HepG2 (cell line): ENCODE data around the gene SLC35F3. TPM values are rescaled to one million over a fixed set of nuclear protein-coding genes. Genes with fewer than 3 reads are reported as not detected.

Experiments
- ATAC-seq: fragments of 200-7000 bp; cut with Tn5 transposase; 3 replicates; pipeline ENCODE4 v1.9.1; 2020; ENCODE audit warnings: mild to moderate bottlenecking, moderate library complexity
- BruUV-seq: library from RNA; stranded (reverse); fragments of 400-500 nt; replicated peaks from 2 replicates; lab custom pipeline; 2021; lab: Mats Ljungman, UMichigan
- CTCF ChIA-PET: fragments of 300-600 bp; formaldehyde crosslinking; extraction: SDS; loops from one replicate; lab custom pipeline; 2021; ENCODE audit warnings: low total read pairs, inconsistent platforms, low intra/inter-chr PET ratio; lab: Yijun Ruan, JAX
- POLR2A ChIA-PET: fragments of 350-600 bp; sonication (Branson Sonifier 250); formaldehyde crosslinking; loops from one replicate; lab custom pipeline; 2020; ENCODE audit warnings: antibody characterized with exemption, inconsistent platforms; lab: Yijun Ruan, JAX
- DNase-seq: peaks from one replicate; pipeline ENCODE4 v3.0.0-alpha.2; 2015; ENCODE audit warnings: low spot score
- FAIRE-seq: peaks from 3 replicates; lab custom pipeline; 2011; peaks lifted over from hg19 to GRCh38; lab: Jason Lieb, UNC
- H2AFZ ChIP-seq: one replicate; pipeline ENCODE4 v1.6.1; 2011; ENCODE audit warnings: low read length, inconsistent platforms
- H3K27ac ChIP-seq: fragments of 300-600 bp; 3 replicates; pipeline ENCODE4 v1.8.0; 2011; ENCODE audit warnings: mixed run types, mild to moderate bottlenecking, mixed read lengths, low read length, inconsistent platforms; ENCODE audit not compliant: insufficient read depth; ENCODE audit errors: extremely low read length
- H3K27me3 ChIP-seq, 2 experiments: fragments of 200-600 bp in 1 of 2; 2 replicates in 1 of 2; 3 replicates in 1 of 2; pipeline versions ENCODE4 v1.6.0 to v1.8.0; 2011; ENCODE audit warnings: low read length in 2 of 2, mild to moderate bottlenecking in 2 of 2, moderate library complexity in 2 of 2, inconsistent platforms in 1 of 2; ENCODE audit not compliant: insufficient read depth in 2 of 2, control insufficient read depth in 1 of 2
- H3K36me3 ChIP-seq, 2 experiments: fragments of 200-600 bp in 1 of 2; replicated peaks in 1 of 2; 2 replicates in 1 of 2; 3 replicates in 1 of 2; pipeline versions ENCODE4 v1.5.1 to v1.8.0; 2011; ENCODE audit warnings: low read length in 2 of 2, inconsistent platforms in 1 of 2; ENCODE audit not compliant: insufficient read depth in 2 of 2, control insufficient read depth in 1 of 2
- H3K4me1 ChIP-seq: 2 replicates; pipeline ENCODE4 v1.5.1; 2012; ENCODE audit warnings: low read length, inconsistent platforms; ENCODE audit not compliant: insufficient read depth
- H3K4me2 ChIP-seq: 2 replicates; pipeline ENCODE4 v1.6.0; 2011; ENCODE audit warnings: low read depth, low read length, inconsistent platforms
- H3K4me3 ChIP-seq, 3 experiments: fragments of 200-600 bp in 1 of 3; sonication (generic), shearing (Covaris generic) in 1 of 3; replicated peaks in 1 of 3; 2 replicates each; pipeline ENCODE4 v1.5.1; 2011 to 2016; ENCODE audit warnings: low read length in 3 of 3, inconsistent platforms in 2 of 3, low read depth in 2 of 3, mild to moderate bottlenecking in 2 of 3, control low read depth in 1 of 3, mixed read lengths in 1 of 3; ENCODE audit not compliant: insufficient read depth in 1 of 3
- H3K79me2 ChIP-seq: one replicate; pipeline ENCODE4 v1.6.1; 2011; ENCODE audit warnings: low read length, inconsistent platforms; ENCODE audit not compliant: insufficient read depth
- H3K9ac ChIP-seq: 2 replicates; pipeline ENCODE4 v1.6.0; 2011; ENCODE audit warnings: mild to moderate bottlenecking, low read depth, low read length, inconsistent platforms; ENCODE audit not compliant: insufficient read depth
- H3K9me3 ChIP-seq: 2 replicates; pipeline ENCODE4 v1.5.1; 2012; ENCODE audit warnings: mild to moderate bottlenecking, low read length
- H4K20me1 ChIP-seq: 2 replicates; pipeline ENCODE4 v1.6.0; 2011; ENCODE audit warnings: inconsistent platforms, mild to moderate bottlenecking, low read length, moderate library complexity; ENCODE audit not compliant: insufficient read depth
- FOSL2 ChIP-seq: sonication (generic); formaldehyde crosslinking; IDR thresholded peaks from 2 replicates; pipeline ENCODE4 v1.4.0; 2020; ENCODE audit warnings: missing genetic modification reagents
- KLF15 ChIP-seq: sonication (generic); formaldehyde crosslinking; IDR thresholded peaks from 2 replicates; pipeline ENCODE4 v1.8.1; 2023; ENCODE audit warnings: borderline replicate concordance, mild to moderate bottlenecking, inconsistent platforms, missing genetic modification reagents, mixed read lengths
- PPARG ChIP-seq: conservative IDR thresholded peaks from 2 replicates; pipeline ENCODE4 v1.6.1; 2016; ENCODE audit warnings: missing biosample characterization, missing genetic modification reagents
- ZNF331 ChIP-seq: sonication (generic); formaldehyde crosslinking; IDR thresholded peaks from 2 replicates; pipeline ENCODE4 v1.4.0; 2020; ENCODE audit warnings: missing genetic modification reagents
- WGBS: methylation state at CpG from one replicate; pipeline ENCODE4 v1.1.6; 2017; ENCODE audit warnings: low lambda C conversion rate; 5-methylcytosine and 5-hydroxymethylcytosine counted together
- in situ Hi-C: cut with HindIII; loops from 2 replicates; pipeline ENCODE4 v1.10.0; 2017; ENCODE audit warnings: low pct_unique_long_range_greater_than_20kb; ENCODE audit not compliant: extremely low pct_ligation_motif_present
- intact Hi-C: fragments of 100-400 bp; cut with micrococcal nuclease; formaldehyde crosslinking; loops from one replicate; pipeline ENCODE4 v1.10.0; 2022; ENCODE audit not compliant: unreplicated experiment
- polyA plus RNA-seq, 8 experiments: library from polyadenylated mRNA; depleted of rRNA in 3 of 8; stranded (reverse) in 7 of 8; unstranded in 1 of 8; fragments of >200 nt; fragmentation: Illumina TruSeq in 4 of 8; extraction: Trizol in 4 of 8; gene quantifications; 2 replicates each; pipeline versions ENCODE4 v1.2.1 to v1.2.3, GENCODE V29; 2011 to 2016; ENCODE audit warnings: low read depth in 4 of 8, missing spikeins in 1 of 8, mixed read lengths in 1 of 8; ENCODE audit not compliant: insufficient read depth in 1 of 8
- total RNA-seq, 5 experiments: library from RNA; depleted of rRNA; stranded (reverse); fragments of >200 nt; fragmentation: Illumina TruSeq; extraction: Trizol; gene quantifications; 2 replicates each; pipeline ENCODE4 v1.2.3, GENCODE V29; 2016; ENCODE audit warnings: low read depth in 1 of 5
- TF ChIP-seq, protein P1 (sequence below): sonication (generic); formaldehyde crosslinking; IDR thresholded peaks from 2 replicates; pipeline ENCODE4 v1.5.0; 2020; ENCODE audit warnings: mild to moderate bottlenecking, missing genetic modification reagents, moderate library complexity
- TF ChIP-seq, protein P2 (sequence below): sonication (generic); formaldehyde crosslinking; IDR thresholded peaks from 2 replicates; pipeline ENCODE4; 2020; ENCODE audit warnings: missing genetic modification reagents, mild to moderate bottlenecking, borderline replicate concordance

Gene SLC35F3
- total and polyA plus RNA-seq, 2 of the 13 experiments (the other 11 are each of a cell fraction or from before 2014, with no cell fraction given): not detected

DNA sequence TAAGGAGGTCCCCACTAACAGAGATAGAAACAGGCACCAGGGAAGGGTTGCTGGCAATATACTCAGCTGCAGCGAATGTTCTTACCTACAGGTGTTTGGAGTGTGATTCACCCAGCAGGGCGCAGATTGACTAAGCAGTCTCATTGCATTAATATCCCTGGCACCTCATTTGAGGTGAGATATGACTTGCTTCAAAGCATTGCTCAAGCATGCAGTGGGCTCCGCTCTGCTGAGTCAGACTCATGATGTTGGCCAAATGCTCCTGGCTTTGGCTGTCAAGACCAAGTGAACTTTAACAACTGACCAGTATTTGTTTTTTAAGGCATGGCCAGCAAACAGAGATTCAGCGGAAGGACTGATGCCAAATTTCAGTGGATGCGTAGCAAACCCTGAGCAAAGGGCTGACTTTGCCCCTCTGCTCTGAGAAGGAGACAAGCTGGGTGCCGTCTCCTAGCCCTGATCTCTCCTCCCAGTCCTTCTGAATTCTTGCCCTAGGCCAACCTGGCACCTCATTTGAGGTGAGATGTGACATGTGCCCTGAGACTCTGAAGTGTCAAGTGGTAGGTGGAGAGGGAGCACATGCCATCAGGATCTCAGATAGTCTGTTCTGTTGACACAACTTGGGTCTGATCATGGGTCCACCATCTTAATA, 281.7 kb downstream of the SLC35F3 start:
- no peak for FAIRE-seq
- H3K9me3 ChIP-seq: no peaks in the 10 kb centered on the region
- H3K36me3 ChIP-seq: no peaks in the 10 kb centered on the region
- H3K27ac ChIP-seq: no peak overlapping the region
- H4K20me1 ChIP-seq: no peaks in the 10 kb centered on the region
- no peak overlapping the region for H2AFZ ChIP-seq
- TF ChIP-seq FOSL2 (CRISPR knock-in tag): peak; percentile 50; the same call in 1 of the 2 replicates
- no peak for TF ChIP-seq KLF15 (CRISPR knock-in tag)
- TF ChIP-seq PPARG (CRISPR knock-in tag): no peak
- TF ChIP-seq, protein P1, sequence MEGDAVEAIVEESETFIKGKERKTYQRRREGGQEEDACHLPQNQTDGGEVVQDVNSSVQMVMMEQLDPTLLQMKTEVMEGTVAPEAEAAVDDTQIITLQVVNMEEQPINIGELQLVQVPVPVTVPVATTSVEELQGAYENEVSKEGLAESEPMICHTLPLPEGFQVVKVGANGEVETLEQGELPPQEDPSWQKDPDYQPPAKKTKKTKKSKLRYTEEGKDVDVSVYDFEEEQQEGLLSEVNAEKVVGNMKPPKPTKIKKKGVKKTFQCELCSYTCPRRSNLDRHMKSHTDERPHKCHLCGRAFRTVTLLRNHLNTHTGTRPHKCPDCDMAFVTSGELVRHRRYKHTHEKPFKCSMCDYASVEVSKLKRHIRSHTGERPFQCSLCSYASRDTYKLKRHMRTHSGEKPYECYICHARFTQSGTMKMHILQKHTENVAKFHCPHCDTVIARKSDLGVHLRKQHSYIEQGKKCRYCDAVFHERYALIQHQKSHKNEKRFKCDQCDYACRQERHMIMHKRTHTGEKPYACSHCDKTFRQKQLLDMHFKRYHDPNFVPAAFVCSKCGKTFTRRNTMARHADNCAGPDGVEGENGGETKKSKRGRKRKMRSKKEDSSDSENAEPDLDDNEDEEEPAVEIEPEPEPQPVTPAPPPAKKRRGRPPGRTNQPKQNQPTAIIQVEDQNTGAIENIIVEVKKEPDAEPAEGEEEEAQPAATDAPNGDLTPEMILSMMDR (CRISPR knock-in tag): no peak
- no peak for TF ChIP-seq ZNF331 (CRISPR knock-in tag)
- TF ChIP-seq, protein P2, sequence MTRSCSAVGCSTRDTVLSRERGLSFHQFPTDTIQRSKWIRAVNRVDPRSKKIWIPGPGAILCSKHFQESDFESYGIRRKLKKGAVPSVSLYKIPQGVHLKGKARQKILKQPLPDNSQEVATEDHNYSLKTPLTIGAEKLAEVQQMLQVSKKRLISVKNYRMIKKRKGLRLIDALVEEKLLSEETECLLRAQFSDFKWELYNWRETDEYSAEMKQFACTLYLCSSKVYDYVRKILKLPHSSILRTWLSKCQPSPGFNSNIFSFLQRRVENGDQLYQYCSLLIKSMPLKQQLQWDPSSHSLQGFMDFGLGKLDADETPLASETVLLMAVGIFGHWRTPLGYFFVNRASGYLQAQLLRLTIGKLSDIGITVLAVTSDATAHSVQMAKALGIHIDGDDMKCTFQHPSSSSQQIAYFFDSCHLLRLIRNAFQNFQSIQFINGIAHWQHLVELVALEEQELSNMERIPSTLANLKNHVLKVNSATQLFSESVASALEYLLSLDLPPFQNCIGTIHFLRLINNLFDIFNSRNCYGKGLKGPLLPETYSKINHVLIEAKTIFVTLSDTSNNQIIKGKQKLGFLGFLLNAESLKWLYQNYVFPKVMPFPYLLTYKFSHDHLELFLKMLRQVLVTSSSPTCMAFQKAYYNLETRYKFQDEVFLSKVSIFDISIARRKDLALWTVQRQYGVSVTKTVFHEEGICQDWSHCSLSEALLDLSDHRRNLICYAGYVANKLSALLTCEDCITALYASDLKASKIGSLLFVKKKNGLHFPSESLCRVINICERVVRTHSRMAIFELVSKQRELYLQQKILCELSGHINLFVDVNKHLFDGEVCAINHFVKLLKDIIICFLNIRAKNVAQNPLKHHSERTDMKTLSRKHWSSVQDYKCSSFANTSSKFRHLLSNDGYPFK (CRISPR knock-in tag): no peak
- in situ Hi-C loops: no loop called here
- ATAC-seq: no peak
- intact Hi-C loops: no loop called here
- H3K4me1 ChIP-seq: no peaks in the 10 kb centered on the region
- 6% methylated on average over 5 of the region's 6 CpGs for WGBS
- CTCF ChIA-PET: no interaction called here
- no peak overlapping the region for H3K4me3 ChIP-seq
- no peak overlapping the region for H3K4me2 ChIP-seq
- peaks cover 0 to 4% of the 10 kb centered on the region in 2 experiments; a peak in 3 of 5 replicates for H3K27me3 ChIP-seq
- POLR2A ChIA-PET: no interaction called here
- no peak overlapping the region for H3K9ac ChIP-seq
- H3K79me2 ChIP-seq: no peaks in the 10 kb centered on the region
- no TSS peak for BruUV-seq
- DNase-seq: peak; percentile 6
